Stimulated activated CD4-positive, alpha-beta T cell treated with anti-CD3 and anti-CD28 coated beads, Interleukin-12 subunit alpha, Interleukin-12 subunit beta, amount 100 ng/mL, for 24 hours (primary cell): ENCODE results near the gene CPSF3.
"Not testable (repeated sequence)": the region's sequence is repeated elsewhere in the genome, so short reads cannot be mapped to it uniquely, and the experiment has no call there.

Source experiments
- DNase-seq, 2 experiments: peaks; one replicate each; pipeline ENCODE4 v3.0.0-alpha.2; 2020; ENCODE audit warnings: low read depth in 2 of 2

Gene CPSF3

DNA sequence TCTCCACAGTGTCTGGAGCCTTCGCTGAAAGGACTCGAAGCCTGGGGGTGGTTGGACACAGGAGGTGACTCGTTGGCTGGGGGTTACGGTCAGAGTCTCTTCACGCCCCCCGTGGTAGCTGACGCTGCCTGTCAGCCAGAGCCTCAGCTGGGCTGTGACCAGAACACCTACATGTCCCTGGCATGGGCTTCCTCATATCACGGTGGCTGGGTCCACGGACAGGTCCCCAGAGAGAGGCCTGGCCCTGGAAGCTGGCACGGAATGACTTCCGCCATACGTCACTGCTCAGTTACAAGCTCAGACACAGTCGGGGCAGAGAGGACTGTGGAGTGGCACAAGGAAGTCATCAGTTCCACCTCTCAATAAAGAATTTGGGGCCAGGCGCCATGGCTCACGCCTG, 28.6 kb upstream of the CPSF3 start:
- no peak for DNase-seq

DNA sequence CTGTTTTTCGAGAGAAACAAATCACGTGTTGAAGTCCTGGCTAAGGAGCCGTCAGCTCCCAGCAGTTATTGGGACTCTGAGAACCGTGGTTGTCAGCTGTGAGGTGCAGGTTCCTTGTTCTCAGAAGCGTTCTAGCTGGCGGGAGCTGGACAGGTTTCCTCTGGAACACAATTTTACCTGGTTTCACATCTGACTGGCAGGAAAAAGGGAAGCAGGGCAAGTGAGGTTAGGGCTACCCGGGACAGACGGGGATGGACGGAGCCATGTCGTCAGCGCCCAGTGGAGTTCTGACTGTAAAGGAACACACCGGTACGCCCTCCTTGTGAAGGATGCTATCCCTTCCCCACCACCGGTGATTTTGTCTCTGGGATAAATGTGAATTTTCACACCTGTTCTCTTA, 26.3 kb upstream of the CPSF3 start:
- DNase-seq: no peak

DNA sequence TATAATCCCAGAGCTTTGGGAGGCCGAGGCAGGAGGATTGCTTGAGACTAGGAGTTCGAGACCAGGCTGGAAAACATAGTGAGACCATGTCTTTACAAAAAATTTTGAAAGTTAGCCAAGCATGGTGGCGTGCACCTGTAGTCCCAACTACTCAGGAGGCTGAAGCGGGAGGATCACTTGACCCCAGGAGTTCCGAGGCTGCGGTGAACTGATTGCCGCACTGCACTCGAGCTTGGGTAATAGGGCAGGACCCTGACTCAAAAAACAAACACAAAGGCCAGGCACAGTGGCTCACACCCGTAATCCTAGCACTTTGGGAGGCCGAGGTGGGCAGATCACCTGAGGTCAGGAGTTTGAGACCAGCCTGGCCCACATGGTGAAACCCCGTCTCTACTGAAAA, 25.2 kb upstream of the CPSF3 start:
- DNase-seq: not testable (repeated sequence)

DNA sequence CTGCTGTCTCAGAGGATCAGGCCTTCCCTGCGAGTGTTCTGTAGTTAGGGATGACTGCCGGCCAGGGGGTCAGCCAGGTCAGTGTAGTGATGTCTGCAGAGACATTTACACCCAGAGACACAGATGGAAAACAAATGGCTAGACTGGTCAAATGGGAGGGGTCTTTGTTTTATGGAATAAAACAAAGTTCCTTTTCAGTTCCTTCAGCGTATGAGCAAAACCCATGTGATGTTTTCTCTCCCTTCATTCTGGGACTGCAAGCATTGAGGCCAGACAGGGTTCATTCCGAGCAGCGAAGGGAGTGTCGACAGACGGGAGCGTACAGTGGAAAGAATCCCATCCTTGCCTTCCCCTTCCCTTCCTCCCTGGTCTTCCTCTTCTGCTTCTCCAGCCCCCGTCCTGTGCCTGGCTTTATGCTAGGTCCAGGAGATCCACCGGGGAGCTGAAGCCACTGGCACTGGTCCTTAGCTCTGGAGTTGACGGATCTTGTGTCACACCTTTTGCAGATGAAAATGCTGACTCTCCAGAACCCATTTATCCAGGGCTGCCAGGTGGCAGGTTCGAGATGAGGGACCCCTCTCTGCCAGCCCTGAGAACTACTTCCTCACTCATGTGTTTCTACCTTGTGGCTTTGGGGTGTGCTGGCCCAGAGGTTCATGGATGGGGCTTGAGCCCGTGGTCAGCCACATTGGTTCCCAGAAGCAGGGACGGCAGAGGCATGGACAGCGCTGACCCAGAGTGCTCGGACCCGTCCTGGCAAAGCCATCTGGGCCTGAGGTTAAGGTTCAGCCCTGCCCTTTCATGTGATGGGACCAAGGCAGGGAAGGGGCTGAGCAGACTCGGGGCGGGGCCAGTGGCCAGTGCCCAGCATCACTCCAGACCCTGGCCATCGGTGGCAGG, 24.3 kb upstream of the CPSF3 start:
- DNase-seq: no peak

DNA sequence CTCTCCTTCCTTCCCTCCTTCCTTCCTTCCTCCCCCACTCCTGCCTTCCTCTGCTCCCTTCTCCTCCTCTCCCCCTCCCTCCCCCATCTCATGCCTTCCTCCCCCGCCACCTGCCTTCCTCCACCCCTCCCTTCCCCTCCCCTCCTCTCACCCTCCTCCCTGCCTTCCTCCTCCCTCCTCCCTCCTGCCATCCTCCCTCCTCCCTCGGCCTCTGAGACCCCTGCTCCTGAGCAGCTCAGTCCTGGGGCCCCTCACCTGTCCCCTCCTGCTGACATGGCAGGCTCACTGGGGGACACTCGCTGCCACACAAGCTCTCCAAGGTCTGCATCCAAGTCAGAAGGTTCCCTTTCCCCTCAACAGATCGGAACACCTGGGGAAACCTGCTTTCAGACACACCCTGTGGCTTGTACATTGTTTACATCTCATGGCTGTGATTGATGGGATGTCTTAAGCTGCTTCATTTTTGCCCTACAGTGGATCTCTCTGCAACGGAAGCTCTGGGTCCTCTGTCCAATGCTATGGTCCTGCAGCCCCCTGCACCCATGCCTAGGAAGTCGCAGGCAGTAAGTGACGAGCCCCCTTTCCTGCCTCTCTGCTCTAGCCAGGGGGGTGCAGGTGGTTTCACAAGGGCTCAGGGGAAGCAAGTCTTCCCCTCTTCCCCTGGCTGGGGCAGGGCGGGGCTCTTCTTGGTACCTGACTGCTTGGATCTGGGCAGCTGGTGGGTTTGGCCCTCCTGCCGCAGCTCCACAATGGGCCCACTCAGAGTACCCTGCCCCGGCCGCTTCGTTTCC, 23.0 kb upstream of the CPSF3 start:
- DNase-seq: no peak

DNA sequence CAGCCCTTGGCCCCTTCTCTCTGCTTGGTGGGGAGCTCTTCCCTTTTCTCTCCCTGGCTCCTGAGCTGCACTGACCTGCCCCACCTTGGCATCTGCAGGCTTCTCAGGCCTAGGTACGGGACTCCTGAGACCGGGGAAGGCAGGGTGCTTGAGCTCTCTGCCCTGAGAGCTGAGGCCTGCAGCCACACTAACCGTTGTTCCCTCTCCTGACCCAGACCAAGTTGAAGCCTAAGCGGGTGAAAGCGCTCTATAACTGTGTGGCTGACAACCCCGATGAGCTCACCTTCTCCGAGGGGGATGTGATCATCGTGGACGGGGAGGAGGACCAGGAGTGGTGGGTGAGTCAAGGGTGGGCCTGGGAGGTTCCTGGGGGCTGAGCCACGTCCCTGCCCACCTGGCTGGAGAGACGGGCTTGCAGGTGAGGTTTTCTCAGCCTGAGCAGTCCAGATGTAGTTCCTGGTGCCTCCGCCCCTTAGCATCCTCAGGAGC, 22.4 kb upstream of the CPSF3 start:
- DNase-seq: no peak

DNA sequence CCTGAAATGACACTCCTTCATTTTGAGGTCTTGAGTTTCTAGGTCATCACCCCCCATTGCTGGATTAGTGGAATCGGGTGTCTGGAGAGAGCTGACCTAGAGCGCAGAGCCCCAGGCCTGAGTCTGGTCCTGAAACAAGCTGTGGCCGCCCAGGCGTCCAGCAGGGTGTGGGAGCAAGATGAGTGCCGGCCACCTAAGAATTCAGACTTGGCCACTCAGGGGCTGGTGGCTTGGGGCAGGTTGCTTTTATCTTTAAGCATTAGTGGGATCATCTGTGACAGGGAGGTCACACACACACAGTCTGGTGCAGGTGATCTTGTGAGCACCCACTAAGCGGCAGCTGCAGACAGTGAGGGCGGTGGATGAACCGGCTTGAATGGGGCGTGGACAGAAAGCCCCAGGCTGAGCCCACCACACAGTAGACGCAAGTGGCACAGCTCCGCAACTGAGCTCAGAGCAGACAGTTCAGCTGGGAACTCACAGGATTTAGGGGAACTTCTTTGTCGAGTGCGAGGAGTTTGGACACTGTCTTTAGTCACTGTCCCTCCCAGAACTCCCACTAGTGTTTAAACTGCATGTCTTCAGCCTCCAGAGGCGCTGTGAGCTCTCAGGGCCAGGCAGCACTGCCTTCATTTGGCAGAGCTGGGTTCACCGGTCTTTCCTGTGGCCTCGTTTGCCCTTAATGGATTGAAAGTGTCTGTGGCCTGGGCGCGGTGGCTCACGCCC, 21.6 kb upstream of the CPSF3 start:
- no peak for DNase-seq

DNA sequence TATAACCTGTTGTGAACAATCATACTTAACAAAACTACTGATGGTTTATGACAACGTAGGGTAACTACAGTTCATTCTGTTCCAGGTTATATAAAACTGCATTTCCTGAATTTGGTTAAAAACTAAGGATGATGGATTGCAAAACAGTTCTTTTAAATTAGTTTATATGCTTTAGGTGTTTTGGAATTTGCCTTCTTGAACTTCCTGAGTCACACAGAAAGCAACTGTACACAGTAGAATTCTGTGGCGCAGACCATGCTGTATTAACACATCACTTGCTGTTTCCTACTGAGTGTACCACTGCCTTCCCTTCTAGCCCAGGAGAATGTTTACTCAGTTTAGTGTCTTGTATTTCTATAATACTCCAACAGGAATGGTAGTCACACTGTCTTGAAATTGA, 19.5 kb upstream of the CPSF3 start:
- DNase-seq: no peak

DNA sequence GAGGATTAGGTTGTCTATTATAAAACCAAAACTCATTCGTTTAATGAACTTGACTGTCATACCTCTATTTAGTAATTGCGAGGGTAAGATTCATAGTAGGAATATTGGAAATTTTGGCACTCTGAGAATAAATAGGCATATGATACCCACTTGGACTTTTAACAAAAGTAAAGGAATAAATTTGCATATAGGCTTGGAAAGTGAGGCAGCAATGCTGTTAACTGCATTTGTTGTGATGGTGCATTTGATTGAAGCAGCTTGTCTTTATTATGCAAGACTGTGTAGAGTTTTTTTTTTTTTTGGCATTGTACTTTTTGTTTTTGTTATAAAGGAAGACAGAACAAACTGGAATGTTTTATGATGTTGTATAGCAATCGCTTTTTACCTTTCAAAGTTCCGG, 19.0 kb upstream of the CPSF3 start:
- DNase-seq: no peak

DNA sequence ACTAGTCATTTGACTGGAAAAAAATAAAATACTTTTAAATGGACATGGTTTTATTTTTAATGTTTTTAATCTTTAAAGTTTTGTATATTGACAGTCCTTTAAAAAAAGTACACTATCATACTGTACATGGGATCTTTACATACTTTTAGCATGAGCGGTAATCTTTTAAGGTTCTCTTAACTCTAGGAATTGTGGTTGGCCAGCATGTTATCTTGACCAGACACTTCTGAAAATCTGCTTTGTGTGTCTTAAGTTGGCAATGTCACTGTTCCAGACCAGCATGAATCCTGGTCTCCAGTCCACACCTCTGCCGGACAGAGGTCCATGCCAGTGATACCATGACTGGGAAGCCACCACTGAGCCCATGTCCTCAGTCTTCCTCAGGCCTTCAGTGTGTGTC, 17.8 kb upstream of the CPSF3 start:
- no peak for DNase-seq

DNA sequence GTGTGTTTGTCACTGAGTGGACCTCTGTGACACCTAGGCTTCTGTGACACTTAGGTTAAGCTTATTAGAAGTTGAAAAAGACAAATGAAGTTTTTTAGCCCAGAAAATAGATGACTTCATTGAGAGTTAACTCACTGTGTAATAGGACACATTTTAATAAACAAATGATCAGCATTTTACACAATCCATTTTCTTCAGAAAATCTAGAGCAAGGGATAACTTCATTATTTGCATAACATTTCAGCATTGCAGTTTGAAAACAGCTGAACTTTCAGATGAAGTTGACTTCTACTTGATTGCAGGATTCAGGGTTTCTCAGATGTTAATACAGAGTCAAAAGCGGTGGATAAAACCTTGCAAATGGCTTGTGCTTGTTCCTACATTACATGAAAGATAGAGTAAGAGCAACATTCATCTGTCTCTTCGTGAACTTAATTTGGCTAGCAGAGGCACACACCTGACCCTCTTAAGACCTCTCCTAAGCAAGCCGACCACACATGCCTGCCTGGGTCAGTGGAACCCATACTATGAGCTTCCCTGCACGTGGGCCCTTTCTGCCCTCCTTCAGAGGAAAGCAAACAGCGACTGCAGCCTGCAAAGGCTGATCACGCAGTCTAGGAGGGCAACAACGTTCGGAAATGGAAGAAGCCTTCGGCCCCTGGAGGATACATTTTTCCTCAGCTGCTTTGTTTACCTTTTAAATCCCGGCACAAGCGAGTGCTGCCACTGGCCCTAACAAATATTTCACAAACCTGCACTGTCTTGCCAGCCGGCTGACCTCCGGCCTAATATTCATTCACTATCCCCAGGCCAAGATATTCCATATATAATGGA, 16.7 kb upstream of the CPSF3 start:
- no peak for DNase-seq

DNA sequence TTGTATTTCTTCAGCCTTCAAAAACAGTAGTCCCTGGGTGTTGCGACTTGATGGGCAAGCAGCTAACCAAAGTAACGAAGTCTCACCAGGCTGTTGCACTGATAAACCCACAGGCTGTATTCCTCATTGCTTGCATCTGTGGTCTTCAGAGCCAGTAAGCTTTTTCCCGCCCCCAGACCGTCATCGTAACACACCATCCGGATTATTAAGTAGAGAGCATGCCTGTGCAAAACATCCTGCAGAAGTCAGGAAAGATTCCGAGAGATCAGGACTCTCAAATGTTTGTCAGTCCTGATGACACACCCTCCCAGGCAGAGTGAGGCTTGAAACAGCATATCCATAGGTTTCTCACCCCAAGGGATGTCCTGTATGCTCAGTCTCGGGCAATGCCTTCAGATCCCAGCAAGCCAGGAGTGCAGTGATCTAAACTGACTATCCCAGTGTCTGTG, 16.1 kb upstream of the CPSF3 start:
- no peak for DNase-seq

DNA sequence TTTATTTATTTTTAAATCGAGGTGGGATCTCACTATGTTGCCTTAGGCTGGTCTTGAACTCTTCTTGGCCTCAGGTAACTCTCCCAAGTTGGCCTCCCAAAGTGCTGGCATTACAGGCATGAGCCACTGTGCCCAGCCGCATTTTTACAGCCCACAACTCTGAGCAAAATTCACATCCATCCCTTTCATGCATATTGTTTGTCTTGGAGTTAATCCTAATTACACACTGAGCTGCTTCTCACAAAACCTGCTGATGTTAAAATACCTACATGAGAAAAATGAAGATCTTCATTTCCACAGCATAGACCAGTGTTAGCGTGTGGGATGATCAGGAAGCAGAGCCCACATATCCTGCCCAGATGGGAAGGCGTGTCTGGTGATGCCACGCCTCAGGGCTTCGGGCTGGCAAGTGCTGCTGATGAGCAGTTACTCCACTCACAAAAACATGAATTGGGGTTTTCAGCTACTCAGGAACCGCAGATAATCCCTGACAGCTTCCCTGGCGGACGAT, 14.8 kb upstream of the CPSF3 start:
- no peak for DNase-seq

DNA sequence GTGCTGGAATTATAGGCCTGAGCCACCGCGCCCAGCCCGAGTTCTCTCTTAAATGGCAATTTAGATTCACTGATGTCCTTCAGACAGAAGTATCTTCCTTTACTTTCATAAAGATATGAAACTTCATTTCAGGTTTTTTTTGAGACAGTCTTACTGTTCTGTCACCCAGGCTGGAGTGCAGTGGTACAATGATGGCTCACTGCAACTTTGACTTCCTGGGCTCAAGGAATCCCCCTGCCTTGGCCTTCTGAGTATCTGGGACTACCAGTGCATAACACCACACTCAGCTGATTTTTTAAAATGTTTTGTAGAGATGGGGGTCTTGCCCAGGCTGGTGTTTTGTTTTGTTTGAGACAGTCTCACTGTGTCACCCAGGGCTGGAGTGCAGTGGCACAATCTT, 13.3 kb upstream of the CPSF3 start:
- no peak for DNase-seq

DNA sequence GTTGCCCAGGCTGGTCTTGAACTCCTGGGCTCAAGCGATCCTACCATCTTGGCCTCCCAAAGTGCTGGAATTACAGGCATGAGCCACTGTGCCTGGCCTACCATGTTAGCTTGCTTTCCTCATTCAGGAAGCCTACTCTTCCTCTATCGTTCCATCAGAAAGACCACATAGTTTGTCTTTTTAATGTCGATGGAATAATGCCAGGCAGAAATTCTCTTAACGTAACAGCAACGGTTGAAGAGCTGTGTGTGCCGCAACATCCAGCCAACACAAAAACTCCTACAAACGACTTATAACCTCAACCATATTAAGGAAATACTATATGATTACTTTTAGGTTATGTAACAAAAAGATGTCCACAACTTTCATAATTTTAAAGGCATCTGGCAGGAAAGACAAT, 10.7 kb upstream of the CPSF3 start:
- no peak for DNase-seq

DNA sequence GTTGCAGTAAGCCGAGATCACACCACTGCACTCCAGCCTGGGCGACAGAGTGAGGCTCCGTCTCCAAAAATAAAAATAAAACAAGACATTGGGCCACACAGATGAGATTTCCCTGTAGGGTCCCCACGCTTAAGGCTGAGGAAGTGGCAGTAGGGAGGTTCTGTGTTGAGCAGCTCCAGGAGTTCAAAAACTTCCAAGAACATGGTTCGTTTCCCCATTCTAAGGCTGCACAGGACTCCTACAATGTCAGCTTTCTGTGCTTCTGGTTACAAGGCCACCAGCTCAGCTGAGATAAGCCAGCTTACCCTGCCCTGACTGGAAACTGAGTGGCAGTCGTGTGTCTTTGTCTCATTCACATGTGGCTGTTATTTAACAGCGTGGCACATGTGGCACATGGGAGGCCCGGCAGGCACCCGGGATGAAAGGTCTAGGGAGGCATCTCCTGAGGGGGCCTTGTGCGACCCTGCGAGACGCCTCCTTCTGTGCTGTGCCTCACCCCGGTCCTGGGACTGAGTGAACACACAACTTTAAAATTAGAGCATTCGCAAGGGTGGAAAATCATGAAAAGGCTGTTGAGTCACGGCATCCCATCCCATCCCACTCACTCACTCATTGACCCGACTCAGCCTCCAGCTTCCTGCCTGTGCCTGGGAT, 7.8 kb upstream of the CPSF3 start:
- no peak for DNase-seq

DNA sequence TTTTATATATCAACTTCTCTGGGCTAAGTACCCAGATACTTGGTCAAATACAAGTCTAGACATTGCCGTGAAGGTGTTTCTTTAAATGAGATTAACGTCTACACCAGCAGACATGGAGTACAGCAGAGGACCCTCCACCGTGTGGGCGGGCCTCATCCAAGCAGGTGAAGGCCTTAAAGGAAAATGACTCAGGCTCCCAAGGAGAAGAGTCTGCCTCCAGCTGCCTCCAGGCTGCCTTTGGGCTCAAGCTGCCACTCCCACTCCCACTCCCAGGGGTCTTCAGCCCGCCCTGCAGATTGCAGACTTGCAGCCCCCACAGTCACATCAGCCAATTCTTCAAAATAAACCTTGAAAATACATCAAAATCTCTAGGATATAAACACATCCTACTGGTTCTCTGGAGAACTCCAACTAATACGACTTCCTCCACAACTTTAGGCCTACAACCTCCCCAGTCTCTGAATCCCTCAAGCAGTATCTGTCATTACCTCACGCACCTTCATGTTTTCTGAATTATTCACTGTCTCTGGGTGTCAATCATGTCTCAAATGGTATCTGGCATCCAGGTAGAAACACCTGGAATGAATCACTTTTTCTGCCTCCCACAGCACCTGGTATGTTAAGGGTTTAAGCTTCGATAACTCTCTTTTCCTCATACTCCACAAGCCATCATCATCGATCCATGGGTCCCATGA, 7.0 kb upstream of the CPSF3 start:
- no peak for DNase-seq

DNA sequence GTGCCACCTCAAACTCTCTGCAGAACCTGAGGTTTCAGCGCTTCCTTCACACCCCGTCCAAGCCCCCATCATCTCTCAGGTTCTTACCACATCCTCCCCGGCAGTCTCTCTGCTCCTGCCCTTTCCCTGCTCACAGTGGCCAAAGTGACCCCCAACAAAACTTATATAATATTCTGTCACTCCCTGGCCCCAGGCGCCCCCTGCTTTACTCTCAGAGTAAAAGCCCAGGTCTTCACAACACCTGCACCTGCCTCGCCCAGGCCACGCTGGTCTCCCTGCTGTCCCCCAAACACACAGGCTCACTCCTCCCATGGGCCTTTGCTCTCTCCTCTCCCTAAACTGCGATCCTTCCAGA, 6.5 kb upstream of the CPSF3 start:
- no peak for DNase-seq

DNA sequence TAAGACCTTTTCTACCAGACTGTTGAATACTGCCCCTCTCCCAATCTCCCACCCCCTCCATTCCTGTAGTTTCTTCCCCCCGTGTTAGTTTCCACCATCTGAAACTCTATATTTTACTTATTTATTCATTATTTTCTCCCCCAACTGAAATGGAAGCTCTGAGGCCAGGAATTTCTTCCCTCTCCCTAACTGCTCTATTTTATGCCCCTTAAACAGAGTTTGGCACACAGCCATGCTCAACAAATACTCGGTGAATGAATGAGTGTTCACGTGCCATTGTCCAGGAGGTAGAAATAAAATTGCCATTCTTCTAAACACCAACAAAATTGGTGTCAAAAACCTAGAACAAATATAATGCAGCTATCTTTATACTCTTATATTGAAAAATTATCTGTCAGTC, 5.7 kb upstream of the CPSF3 start:
- DNase-seq: no peak

DNA sequence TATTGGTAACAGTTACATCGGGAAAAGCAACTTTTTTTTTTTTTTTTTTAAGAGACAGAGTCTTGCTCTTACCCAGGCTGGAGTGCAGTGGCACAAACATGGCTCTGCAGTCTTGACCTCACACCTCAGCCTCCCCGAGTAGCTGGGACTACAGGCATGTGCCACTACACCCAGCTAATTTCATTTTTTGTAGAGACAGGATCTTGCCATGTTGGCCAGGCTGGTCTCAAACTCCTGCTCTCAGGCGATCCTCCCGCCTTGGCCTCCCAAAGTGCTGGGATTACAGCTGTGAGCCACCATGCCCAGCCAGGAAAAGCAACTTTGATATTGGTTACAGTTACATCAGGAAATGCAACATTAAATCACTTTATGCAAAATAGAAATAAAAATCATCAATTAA, 4.7 kb upstream of the CPSF3 start:
- no peak for DNase-seq
